GM18867 (cell line): ENCODE data around the gene STAT6.
"Not testable (repeated sequence)": the region's sequence is repeated elsewhere in the genome, so short reads cannot be mapped to it uniquely, and the experiment has no call there.

ENCODE experiments used
- ATAC-seq: cut with Tn5 transposase; IDR thresholded peaks from one replicate; pipeline ENCODE4 v1.9.1; 2021; ENCODE audit warnings: mild to moderate bottlenecking, moderate library complexity; ENCODE audit not compliant: unreplicated experiment

The STAT6 gene

GRCh38 chr12:57128519-57129247, 17.5 kb upstream of the STAT6 start:
- no peak for ATAC-seq

- ATAC-seq: no peak
Measured at GRCh38 chr12:57127726-57128518, 16.8 kb upstream of the STAT6 start, which contains the start of gene LRP1. LRP1 (plus strand) TSS chr12:57128483; CDS start chr12:57128965, 482 bp downstream.

DNA sequence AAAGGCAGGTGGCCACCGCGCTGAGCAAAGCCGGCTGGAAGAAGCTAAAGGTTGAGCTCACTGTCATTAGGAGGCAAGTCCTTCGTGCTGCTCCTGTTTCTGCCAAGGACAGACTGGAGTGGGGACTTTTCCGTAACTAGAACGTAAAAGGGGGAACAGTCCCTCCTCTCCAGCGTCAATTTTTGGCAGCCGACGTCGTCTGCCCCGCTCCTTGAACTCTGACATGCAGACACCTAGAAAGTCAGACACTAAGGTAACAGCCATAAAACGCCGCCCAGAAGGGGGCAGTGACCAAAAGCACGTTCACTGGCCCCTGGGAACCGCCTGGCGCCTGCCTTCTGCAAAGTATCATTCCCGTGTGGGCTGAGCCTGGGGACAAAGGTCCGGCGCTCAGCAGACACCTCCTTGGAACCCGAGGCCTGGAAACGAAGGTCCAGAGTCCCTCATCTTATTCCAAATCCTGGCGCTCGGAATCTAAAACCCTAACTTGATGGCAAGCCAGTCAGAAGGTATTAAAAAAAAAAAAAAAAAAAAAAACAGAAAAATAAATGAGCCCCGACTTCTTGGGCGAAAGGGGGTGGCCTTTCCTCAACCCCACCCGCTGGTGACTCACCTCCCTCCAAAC, 16.1 kb upstream of the STAT6 start:
- ATAC-seq: no peak

GRCh38 chr12:57126561-57126960, 15.4 kb upstream of the STAT6 start:
- ATAC-seq: no peak

GRCh38 chr12:57126061-57126460, 14.9 kb upstream of the STAT6 start:
- ATAC-seq: no peak

GRCh38 chr12:57124261-57124877, 13.2 kb upstream of the STAT6 start:
- no peak for ATAC-seq

GRCh38 chr12:57123813-57124212, 12.7 kb upstream of the STAT6 start:
- no peak for ATAC-seq

DNA sequence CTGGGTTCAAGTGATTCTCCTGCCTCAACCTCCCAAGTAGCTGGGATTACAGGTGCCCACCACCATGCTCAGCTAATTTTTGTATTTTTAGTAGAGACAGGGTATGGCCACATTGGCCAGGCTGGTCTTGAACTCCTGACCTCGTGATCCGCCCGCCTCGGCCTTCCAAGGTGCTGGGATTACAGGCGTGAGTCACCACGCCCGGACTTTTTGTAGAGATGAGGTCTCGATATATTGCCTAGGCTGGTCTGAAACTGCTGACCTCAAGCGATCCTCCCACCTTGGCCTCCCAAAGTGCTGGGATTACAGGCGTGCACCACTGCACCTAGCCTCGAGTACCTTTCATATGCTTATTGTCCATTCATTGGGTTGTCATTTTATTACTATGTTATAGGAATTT, 9.6 kb upstream of the STAT6 start:
- not testable (repeated sequence) for ATAC-seq

DNA sequence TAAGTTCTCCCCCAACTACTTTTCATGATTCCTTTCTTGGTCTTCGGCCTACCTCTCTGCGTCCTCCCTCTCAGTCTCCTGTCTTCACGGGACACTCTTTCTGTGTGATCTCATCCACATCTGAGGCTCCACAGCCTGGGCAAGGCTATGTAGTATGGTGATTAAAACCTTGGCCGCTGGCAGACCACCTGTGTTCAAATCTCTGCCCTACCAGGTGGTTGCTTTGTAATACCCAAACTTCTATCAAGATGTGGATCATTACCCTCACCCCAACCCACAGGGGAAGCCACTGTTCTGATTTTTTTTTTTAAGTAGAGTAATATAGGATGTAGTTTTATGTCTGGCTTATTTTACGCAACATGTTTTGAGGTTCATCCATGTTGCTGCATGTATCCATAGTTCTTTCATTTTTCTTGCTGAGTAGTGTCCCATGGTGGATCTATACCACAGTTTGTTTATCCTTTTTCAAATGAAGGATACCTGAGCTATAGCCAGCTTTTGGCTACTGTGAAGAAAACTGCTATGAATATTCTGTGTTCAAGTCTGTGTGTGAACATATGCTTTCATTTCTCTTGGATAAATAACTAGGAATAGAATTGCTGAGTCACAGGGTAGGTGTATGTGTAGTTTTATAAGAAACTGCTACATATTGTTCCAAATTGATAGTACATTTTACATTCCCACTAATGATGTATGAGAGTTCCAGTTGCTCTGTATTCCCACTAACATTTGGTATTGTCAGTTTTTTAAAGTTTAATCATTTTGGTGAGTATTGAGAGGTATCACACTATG, 8.3 kb upstream of the STAT6 start:
- no peak for ATAC-seq

- ATAC-seq: no peak
Measured at GRCh38 chr12:57118711-57119271, 7.6 kb upstream of the STAT6 start.

DNA sequence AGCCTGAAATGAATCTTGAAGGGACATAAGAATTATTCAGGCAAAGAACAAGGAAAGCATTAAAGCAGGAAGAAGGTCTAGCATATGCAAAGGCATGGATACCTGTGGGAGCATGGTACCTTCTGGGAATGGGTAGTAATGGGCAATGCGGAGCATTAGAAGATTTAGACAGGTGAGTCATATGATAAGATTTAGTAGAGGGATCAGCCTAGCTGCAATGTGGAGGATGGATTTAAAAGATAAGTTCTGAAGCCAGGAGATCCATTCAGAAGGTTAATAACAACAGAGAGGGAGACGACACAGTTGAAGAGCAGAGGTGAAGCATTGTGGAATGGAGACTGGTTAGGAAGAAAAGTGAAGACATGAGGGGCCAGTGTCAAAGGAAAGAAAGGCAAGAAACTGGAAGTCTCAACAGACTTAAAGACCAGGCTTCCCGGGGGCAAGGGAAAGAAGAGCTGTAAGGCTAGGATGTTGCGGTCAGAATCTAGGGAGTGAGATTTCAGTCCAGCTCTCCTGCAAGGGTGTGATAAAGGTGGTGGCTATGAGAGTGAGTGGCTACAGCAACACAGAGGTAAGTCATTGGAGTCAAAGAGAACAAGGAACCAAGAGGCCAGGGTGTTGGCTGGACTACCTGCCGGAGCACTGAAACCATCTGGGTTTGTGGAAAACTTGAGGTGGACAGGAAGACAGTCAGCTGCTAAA, 5.6 kb upstream of the STAT6 start:
- ATAC-seq: no peak

- peak; percentile 51 for ATAC-seq
Measured at GRCh38 chr12:57112492-57113294, 1.5 kb upstream of the STAT6 start.

- ATAC-seq: peak; percentile 32
Measured at GRCh38 chr12:57110104-57111030, 795 bp downstream of the STAT6 start.

- no peak for ATAC-seq
Measured at GRCh38 chr12:57109207-57110103, 1.7 kb downstream of the STAT6 start.

- no peak for ATAC-seq
Measured at GRCh38 chr12:57107456-57108155, 3.6 kb downstream of the STAT6 start.
